HL-60 (cell line): ENCODE measurements around the gene SOSTDC1.

ENCODE experiments used
- CTCF ChIP-seq: IDR thresholded peaks from one replicate; pipeline ENCODE4 v1.5.1; 2011; ENCODE audit warnings: low read length, control low read depth, inconsistent platforms; ENCODE audit not compliant: insufficient read depth
- REST ChIP-seq: IDR thresholded peaks from 2 replicates; pipeline ENCODE4 v1.6.1; 2012; ENCODE audit warnings: low read depth; ENCODE audit not compliant: insufficient replicate concordance
- SPI1 ChIP-seq: IDR thresholded peaks from 2 replicates; pipeline ENCODE4 v1.6.1; 2012; ENCODE audit warnings: low read depth, mild to moderate bottlenecking, borderline replicate concordance

GRCh38 chr7:16431646-16432424 lies 33.7 kb downstream of the SOSTDC1 start:
- TF ChIP-seq CTCF (peak; percentile 18), SPI1 (no peak), REST (no peak)
